Hepatocyte (in vitro differentiated cells): ENCODE results near the gene MVB12B.

Source experiments
- EZH2 ChIP-seq: fragments of 200-600 bp; sonication (generic); IDR thresholded peaks from 2 replicates; pipeline ENCODE4 v1.6.1; 2016; ENCODE audit warnings: antibody characterized with exemption, mild to moderate bottlenecking, borderline replicate concordance
- TF ChIP-seq, protein P1 (sequence below): fragments of 200-600 bp; sonication (generic); IDR thresholded peaks from 2 replicates; pipeline ENCODE4 v1.5.1; 2016; ENCODE audit warnings: antibody characterized with exemption, mild to moderate bottlenecking; ENCODE audit not compliant: poor library complexity

DNA sequence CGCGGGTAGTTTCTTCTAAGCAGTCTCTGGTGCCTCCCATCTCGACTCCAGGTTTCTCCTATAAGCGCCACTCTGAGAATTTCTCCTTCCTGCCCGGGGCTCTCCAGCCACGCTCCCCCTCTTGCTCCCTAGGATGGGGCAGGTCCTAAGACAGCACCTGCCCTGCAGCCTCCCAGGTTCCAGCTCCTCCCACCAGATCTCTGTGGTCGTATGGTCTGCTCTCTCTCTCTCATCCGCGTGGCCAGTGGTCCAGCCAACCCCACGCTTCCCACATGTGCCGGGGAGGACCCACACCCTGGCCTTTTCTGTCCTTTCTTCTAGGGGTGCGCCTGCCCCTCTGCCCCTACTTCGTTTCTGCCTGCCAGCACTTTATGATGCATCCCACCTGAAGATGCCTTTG, 40.5 kb downstream of the MVB12B start:
- TF ChIP-seq, protein P1, sequence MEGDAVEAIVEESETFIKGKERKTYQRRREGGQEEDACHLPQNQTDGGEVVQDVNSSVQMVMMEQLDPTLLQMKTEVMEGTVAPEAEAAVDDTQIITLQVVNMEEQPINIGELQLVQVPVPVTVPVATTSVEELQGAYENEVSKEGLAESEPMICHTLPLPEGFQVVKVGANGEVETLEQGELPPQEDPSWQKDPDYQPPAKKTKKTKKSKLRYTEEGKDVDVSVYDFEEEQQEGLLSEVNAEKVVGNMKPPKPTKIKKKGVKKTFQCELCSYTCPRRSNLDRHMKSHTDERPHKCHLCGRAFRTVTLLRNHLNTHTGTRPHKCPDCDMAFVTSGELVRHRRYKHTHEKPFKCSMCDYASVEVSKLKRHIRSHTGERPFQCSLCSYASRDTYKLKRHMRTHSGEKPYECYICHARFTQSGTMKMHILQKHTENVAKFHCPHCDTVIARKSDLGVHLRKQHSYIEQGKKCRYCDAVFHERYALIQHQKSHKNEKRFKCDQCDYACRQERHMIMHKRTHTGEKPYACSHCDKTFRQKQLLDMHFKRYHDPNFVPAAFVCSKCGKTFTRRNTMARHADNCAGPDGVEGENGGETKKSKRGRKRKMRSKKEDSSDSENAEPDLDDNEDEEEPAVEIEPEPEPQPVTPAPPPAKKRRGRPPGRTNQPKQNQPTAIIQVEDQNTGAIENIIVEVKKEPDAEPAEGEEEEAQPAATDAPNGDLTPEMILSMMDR: no peak
- no peak for TF ChIP-seq EZH2
